HCT116 (cell line): ENCODE results near the gene HOPX.
"Not testable (repeated sequence)": the region's sequence is repeated elsewhere in the genome, so short reads cannot be mapped to it uniquely, and the experiment has no call there.

Experiments used
- SP1 ChIP-seq: IDR thresholded peaks from 2 replicates; pipeline ENCODE4 v1.6.1; 2012; ENCODE audit warnings: low read depth
- TF ChIP-seq, protein P1 (sequence below), 3 experiments: fragments of 200-600 bp in 1 of 3; sonication (generic) in 1 of 3; IDR thresholded peaks in 2 of 3; conservative IDR thresholded peaks in 1 of 3; 2 replicates each; pipeline ENCODE4 v1.5.1; 2012 to 2017; ENCODE audit warnings: low read depth in 2 of 3, low read length in 2 of 3, antibody characterized with exemption in 1 of 3, borderline replicate concordance in 1 of 3, control low read depth in 1 of 3, mild to moderate bottlenecking in 1 of 3, mixed read lengths in 1 of 3, mixed run types in 1 of 3, moderate library complexity in 1 of 3; ENCODE audit not compliant: insufficient read depth in 1 of 3

GRCh38 chr4:56610170-56610569 lies 70.9 kb downstream of the HOPX start:
- TF ChIP-seq SP1, result not testable (repeated sequence)
- TF ChIP-seq, protein P1, sequence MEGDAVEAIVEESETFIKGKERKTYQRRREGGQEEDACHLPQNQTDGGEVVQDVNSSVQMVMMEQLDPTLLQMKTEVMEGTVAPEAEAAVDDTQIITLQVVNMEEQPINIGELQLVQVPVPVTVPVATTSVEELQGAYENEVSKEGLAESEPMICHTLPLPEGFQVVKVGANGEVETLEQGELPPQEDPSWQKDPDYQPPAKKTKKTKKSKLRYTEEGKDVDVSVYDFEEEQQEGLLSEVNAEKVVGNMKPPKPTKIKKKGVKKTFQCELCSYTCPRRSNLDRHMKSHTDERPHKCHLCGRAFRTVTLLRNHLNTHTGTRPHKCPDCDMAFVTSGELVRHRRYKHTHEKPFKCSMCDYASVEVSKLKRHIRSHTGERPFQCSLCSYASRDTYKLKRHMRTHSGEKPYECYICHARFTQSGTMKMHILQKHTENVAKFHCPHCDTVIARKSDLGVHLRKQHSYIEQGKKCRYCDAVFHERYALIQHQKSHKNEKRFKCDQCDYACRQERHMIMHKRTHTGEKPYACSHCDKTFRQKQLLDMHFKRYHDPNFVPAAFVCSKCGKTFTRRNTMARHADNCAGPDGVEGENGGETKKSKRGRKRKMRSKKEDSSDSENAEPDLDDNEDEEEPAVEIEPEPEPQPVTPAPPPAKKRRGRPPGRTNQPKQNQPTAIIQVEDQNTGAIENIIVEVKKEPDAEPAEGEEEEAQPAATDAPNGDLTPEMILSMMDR (IDR thresholded peaks at IDR 0.05 in 2 of 3, conservative IDR thresholded peaks at IDR 0.05 in 1 of 3; ENCODE audit: borderline replicate concordance in 1 of 3, insufficient read depth in 1 of 3, low read depth in 2 of 3, low read length in 2 of 3), result not testable (repeated sequence)
